ENCODE data around the gene MTRR.

MTRR gene

GRCh38 chr5:7868773-7869473 is at the start of gene MTRR, which contains the start of gene FASTKD3:
Gene MTRR, plus strand, starts transcription at chr5:7869148. Its CDS starts 1,647 bp downstream, at chr5:7870795.
Gene FASTKD3, minus strand, starts transcription at chr5:7869031. Its CDS starts 948 bp downstream, at chr5:7868083.
- DNase-seq: peak; percentile 81

- no peak for DNase-seq
Observed at GRCh38 chr5:7822449-7822848, 46.5 kb upstream of the MTRR start.

DNA sequence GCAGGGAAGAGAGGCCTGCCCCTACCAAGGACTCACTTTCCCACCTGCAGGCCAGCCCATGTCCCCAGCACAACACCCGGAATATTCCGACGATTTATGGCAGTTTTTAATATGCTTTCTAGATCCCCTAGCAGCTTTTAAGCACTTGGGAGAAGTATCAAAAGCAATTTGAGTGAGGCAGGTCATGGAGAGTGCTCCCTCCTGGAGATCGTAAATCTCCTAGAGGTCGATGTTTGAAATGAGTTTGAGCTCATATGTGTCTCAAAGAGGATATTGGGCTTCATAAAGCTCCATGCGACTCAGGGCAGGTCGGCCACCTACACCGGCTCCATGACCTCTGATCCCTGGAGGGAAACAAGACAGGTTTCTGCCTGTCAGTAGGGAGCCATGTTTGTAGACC is 45.4 kb upstream of the MTRR start:
- DNase-seq: no peak

DNA sequence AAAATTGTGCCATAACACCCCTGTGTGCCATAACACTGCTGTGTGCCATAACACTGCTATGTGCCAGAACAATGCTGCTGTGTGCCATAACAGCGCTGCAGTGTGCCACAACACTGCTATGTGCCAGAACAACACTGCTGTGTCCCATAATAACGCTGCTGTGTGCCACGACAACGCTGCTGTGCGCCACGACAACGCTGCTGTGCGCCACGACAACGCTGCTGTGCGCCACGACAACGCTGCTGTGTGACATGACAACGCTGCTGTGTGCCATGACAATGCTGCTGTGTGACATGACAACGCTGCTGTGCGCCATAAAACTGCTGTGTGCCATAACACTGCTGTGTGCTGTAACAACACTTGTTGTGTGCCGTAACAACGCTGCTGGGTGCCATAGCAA is 44.0 kb upstream of the MTRR start:
- DNase-seq: no peak

- no peak for DNase-seq
Observed at GRCh38 chr5:7825630-7826029, 43.3 kb upstream of the MTRR start.

GRCh38 chr5:7827610-7828009 is 41.3 kb upstream of the MTRR start:
- no peak for DNase-seq

DNA sequence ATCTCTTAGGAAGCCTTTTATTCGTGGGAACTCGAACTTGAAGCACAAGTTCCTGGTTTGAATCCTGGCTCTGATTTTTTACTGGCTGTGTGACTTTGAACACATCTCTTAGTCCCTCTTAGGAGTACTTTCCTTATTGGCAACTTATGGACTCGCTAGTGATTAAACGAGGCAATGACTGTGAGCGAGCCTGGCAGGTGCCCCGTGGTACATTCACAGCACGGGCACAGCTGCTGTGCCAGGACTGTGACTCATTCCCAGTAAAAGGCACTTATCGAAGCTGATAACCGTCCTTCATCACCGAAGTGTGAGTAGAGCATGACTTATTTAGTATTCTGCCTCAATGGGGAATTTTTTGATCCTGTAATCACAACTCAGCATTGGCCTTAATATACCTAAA is 40.7 kb upstream of the MTRR start:
- DNase-seq: no peak

DNA sequence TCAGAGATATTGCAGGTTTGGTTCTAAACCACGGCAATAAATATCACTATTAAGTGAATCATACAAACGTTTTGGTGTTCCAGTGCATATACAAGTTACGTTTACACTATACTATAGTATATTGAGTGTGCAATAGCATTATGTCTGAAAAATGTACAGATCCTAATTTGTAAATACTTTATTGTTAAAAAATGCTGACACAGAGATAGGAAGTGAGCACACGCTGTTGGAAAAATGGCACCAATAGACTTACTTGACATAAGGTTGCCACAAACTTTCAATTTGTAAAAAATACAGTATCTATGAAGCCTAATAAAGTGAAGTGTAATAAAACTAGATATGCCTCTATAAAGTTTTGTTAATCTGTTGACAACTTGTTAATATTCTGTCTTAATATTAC is 34.0 kb upstream of the MTRR start:
- DNase-seq: no peak

- DNase-seq: no peak
Observed at GRCh38 chr5:7837403-7837802, 31.5 kb upstream of the MTRR start.

DNA sequence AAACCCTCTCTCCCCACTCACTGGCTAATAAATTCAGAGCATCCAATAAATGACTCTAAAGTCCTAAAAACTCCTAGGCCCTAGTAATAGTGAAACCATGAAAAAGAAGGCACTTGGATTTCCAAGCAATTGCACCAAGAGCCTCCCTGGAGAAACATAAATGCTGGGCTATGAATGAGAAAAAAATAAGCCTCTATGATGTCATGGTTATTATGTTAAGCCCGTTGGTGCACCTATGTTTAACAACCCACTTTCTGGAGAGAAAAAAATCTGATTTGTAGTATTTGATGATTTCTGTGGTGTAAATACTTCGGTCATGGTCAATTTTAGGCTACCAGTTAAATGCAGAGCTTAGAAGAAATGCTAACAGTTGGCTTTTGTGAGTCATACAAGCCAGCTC is 26.4 kb upstream of the MTRR start:
- DNase-seq: no peak

GRCh38 chr5:7844901-7845300 is 24.0 kb upstream of the MTRR start:
- DNase-seq: no peak

DNA sequence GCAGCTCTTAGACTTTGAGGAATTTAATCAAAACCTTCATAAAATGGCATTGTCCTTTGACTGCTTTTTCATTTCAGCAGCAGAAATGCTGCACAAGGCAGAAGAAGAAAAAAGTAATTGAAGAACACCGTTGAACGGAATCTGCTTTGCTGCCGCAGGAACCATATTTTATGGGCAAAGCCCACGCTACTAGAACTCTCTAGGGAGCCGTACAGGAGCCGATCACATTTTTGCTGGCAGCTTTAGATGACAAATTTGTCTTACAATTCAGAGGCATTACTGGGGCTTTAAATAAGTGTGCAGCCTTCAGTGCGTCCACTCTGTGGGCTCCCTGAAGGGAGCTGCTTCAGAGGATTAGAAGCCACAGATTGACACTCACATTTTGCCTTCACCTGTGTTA is 23.4 kb upstream of the MTRR start:
- DNase-seq: no peak

GRCh38 chr5:7846327-7846726 is 22.6 kb upstream of the MTRR start:
- no peak for DNase-seq

GRCh38 chr5:7848296-7848695 is 20.7 kb upstream of the MTRR start:
- no peak for DNase-seq

DNA sequence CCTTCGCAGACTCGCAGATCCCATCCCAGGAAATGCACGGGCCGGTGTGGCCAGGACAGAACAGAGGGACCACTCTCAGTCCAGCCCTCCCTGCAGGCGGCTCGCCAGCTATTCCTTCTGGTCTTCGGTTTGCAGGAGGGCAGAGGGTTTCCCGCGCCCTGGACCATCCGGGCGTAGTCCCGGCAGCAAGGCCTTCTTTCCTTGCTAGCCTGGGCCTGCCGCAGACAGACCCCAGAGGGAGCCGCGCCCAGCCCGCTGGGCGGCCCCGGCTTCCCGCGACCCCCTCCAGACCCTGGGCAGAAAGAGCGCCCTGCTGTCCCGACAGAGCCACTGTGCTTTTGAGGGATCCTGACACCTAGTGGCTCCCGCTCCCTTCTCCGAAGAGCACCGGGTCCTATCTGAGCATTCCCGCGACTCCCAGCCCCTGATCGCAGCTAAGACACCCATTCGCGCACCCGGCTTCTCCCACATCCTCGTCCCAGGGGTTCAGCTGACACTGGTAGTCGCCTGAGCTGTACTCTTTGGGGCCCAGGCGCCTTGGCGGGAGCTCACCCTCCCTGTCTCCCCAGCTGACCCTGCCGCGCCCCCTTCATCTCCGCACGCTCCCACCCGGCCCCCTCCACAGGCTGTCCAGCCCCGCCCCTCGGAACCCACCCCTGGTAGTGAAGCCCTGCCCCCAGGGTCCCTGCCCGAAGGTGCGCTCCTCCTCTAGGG is 19.1 kb upstream of the MTRR start:
- DNase-seq: no peak

DNA sequence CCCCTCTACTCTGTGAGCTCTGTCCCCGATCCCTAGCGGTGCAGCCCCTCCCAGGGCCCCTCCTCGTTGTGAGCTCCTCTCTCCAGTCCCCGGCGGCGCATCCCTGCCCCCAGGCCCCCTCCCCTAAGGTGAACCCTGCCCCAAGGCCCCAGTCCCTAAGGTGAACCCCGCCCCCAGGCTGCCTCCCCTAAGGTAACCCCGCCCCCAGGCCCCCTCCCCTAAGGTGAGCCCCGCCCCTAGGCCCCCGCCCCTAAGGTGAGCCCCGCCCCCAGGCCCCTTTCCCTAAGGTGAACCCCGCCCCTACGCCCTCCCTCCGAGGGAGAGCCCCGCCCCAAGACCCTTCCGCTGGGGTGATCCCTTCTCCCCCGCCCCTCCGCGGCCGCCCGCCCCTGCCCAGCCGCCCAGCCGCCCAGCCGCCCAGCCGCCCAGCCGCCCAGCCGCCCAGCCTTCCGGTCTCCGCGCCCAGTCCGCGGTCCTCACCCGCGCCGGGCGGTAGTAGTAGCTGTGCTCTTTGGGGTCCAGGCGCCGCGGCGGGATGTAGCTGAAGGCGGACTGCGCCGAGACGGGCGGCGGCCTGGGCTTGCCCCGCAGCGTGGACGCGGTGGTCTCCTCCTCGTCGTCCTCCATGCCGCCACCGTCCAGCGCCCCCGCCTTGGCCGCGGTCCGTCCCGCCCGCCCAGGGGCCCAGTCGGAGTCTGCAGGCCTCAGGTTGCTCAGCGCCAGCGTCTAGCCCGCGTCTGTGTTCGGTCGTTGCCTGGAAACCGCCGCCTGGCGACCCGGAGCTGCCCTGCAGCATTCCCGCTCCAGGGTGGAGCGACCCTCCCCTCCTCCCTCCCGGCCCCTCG is 18.3 kb upstream of the MTRR start, which contains the start of gene CFAP90:
TSS of gene CFAP90 (minus strand) at position 739 of the 845 bp plus-strand sequence. CDS start at position 627, 112 bp downstream.
- no peak for DNase-seq

GRCh38 chr5:7851240-7851592 is 17.7 kb upstream of the MTRR start:
- no peak for DNase-seq

GRCh38 chr5:7851617-7852289 is 17.2 kb upstream of the MTRR start:
- no peak for DNase-seq

- no peak for DNase-seq
Observed at GRCh38 chr5:7852542-7852941, 16.4 kb upstream of the MTRR start.

GRCh38 chr5:7852988-7853387 is 16.0 kb upstream of the MTRR start:
- DNase-seq: no peak

- DNase-seq: no peak
Observed at GRCh38 chr5:7855611-7856010, 13.3 kb upstream of the MTRR start.

DNA sequence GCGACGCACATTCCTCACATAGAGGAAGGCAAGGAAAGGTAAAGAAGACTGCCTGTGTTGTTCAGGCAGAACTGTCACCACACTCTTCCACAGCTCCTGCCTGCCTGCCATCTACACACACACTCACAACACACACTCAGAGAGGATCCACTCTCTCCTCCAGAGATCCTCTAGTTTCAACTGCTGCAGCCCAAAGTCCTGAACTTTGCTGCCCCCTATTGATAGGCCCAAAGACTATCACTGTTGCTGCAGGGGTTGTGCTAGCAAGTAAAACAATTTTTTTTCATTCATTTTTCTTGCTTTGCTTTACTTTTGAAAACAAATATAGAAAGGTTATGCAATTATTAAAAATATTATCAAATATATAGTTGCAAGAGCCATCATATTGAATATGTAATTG is 12.1 kb upstream of the MTRR start:
- DNase-seq: no peak

- no peak for DNase-seq
Observed at GRCh38 chr5:7857361-7857760, 11.6 kb upstream of the MTRR start.

Measured in activated CD4-positive, alpha-beta T cell treated with anti-CD3 and anti-CD28 coated beads for 1 hour (primary cell).